MCF 10A (cell line): ENCODE measurements around the gene ARHGEF26. TPM values are rescaled to one million over a fixed set of nuclear protein-coding genes. Genes with fewer than 3 reads are reported as not detected.
A peak's percentile ranks its signal among the peaks of the same experiment; 100 is the strongest.

ENCODE experiments used
- BruUV-seq: library from RNA; stranded (reverse); fragments of 400-500 nt; replicated peaks from 2 replicates; lab custom pipeline; 2021; lab: Mats Ljungman, UMichigan
- CTCF ChIA-PET: fragments of 300-600 bp; sonication (Branson Sonifier 250); formaldehyde crosslinking; extraction: SDS; loops from one replicate; lab custom pipeline; 2021; ENCODE audit warnings: antibody characterized with exemption, inconsistent platforms; lab: Yijun Ruan, JAX
- POLR2A ChIA-PET: fragments of 300-600, 350-650 bp; sonication (Branson Sonifier 250); formaldehyde crosslinking; extraction: SDS; loops from one replicate; lab custom pipeline; 2020; ENCODE audit warnings: antibody characterized with exemption, inconsistent platforms; lab: Yijun Ruan, JAX
- DNase-seq: peaks from one replicate; pipeline ENCODE4 v3.0.0-alpha.2; 2018; ENCODE audit not compliant: unreplicated experiment
- H3K27ac Mint-ChIP-seq: one replicate; pipeline ENCODE4 v1.8.0; 2022; ENCODE audit warnings: mild to moderate bottlenecking, low read depth, mixed read lengths; ENCODE audit not compliant: unreplicated experiment
- H3K27me3 Mint-ChIP-seq: one replicate; pipeline ENCODE4 v1.8.0; 2022; ENCODE audit warnings: mixed read lengths; ENCODE audit not compliant: insufficient read depth, unreplicated experiment
- H3K36me3 Mint-ChIP-seq: one replicate; pipeline ENCODE4 v1.8.0; 2022; ENCODE audit warnings: mild to moderate bottlenecking, moderate library complexity, mixed read lengths; ENCODE audit not compliant: insufficient read depth, unreplicated experiment
- H3K4me1 Mint-ChIP-seq: one replicate; pipeline ENCODE4 v1.8.0; 2022; ENCODE audit warnings: mixed read lengths; ENCODE audit not compliant: insufficient read depth, unreplicated experiment
- H3K4me3 Mint-ChIP-seq: one replicate; pipeline ENCODE4 v1.8.0; 2022; ENCODE audit warnings: mild to moderate bottlenecking, moderate library complexity, mixed read lengths; ENCODE audit not compliant: unreplicated experiment
- H3K9me3 Mint-ChIP-seq: one replicate; pipeline ENCODE4 v1.8.0; 2022; ENCODE audit warnings: mixed read lengths; ENCODE audit not compliant: unreplicated experiment
- CTCF ChIP-seq: fragments of 200-600 bp; IDR thresholded peaks from one replicate; pipeline ENCODE4 v1.8.0; 2022; ENCODE audit warnings: antibody characterized with exemption, mild to moderate bottlenecking; ENCODE audit not compliant: unreplicated experiment
- intact Hi-C: fragments of 100-400 bp; cut with micrococcal nuclease; formaldehyde crosslinking; loops from 2 replicates; pipeline ENCODE4 v1.14.1; 2022
- total RNA-seq: library from RNA; stranded (reverse); gene quantifications from 2 replicates; pipeline ENCODE4 v1.2.3, GENCODE V29; 2022

Gene ARHGEF26
- total RNA-seq, 1 experiment from 2014 or later: 0.63 TPM

- no TSS peak for BruUV-seq
- POLR2A ChIA-PET: no interaction called here
- no peaks in the 10 kb centered on the region for H3K27me3 Mint-ChIP-seq
- H3K9me3 Mint-ChIP-seq: no peaks in the 10 kb centered on the region
- TF ChIP-seq CTCF: no peak
- H3K27ac Mint-ChIP-seq: no peak overlapping the region
- no peak overlapping the region for H3K4me3 Mint-ChIP-seq
- intact Hi-C loops: no loop called here
- no peak for DNase-seq
- no peaks in the 10 kb centered on the region for H3K4me1 Mint-ChIP-seq
- no peaks in the 10 kb centered on the region for H3K36me3 Mint-ChIP-seq
- CTCF ChIA-PET: interaction anchor here (0.5 to 1.1 kb wide), 3 partner anchors 9 to 29 kb away, joined by 3 to 4 read pairs (median 3); no protein-coding TSS in a partner anchor
Measured at GRCh38 chr3:154197751-154198150, 76.6 kb downstream of the ARHGEF26 start.

GRCh38 chr3:154209499-154209898, 88.3 kb downstream of the ARHGEF26 start:
- CTCF ChIA-PET: no interaction called here

GRCh38 chr3:154210986-154211385, 89.8 kb downstream of the ARHGEF26 start:
- H3K9me3 Mint-ChIP-seq: peaks cover 8% of the 10 kb centered on the region
- POLR2A ChIA-PET: no interaction called here
- H3K27ac Mint-ChIP-seq: no peak overlapping the region
- BruUV-seq: no TSS peak
- intact Hi-C loops: no loop called here
- peaks cover 6% of the 10 kb centered on the region for H3K36me3 Mint-ChIP-seq
- H3K4me1 Mint-ChIP-seq: no peaks in the 10 kb centered on the region
- H3K27me3 Mint-ChIP-seq: no peaks in the 10 kb centered on the region
- CTCF ChIA-PET: interaction anchor here (0.6 to 1.1 kb wide), 2 partner anchors 61 to 115 kb away, joined by 3 to 7 read pairs; no protein-coding TSS in a partner anchor
- no peak for DNase-seq
- no peak for TF ChIP-seq CTCF
- no peak overlapping the region for H3K4me3 Mint-ChIP-seq

More at GRCh38 chr3:154209499-154209898, 88.3 kb downstream of the ARHGEF26 start:
- TF ChIP-seq CTCF: no peak
- POLR2A ChIA-PET: no interaction called here
- no peak overlapping the region for H3K27ac Mint-ChIP-seq
- H3K36me3 Mint-ChIP-seq: peaks cover 6% of the 10 kb centered on the region
- peaks cover 18% of the 10 kb centered on the region for H3K9me3 Mint-ChIP-seq
- no TSS peak for BruUV-seq
- intact Hi-C loops: no loop called here
- DNase-seq: no peak
- no peak overlapping the region for H3K4me3 Mint-ChIP-seq
- no peaks in the 10 kb centered on the region for H3K4me1 Mint-ChIP-seq
- H3K27me3 Mint-ChIP-seq: no peaks in the 10 kb centered on the region

- ChIA-PET CTCF (interaction anchor here (1.3 kb wide), 1 partner anchor 39 kb away, joined by 5 read pairs; no protein-coding TSS in a partner anchor), POLR2A (no interaction called here)
- Mint-ChIP-seq H3K9me3 (no peaks in the 10 kb centered on the region), H3K36me3 (peaks cover 6% of the 10 kb centered on the region), H3K4me1 (no peaks in the 10 kb centered on the region), H3K27me3 (no peaks in the 10 kb centered on the region), H3K27ac (no peak overlapping the region), H3K4me3 (no peak overlapping the region)
- peak; percentile 3 for DNase-seq
- BruUV-seq: no TSS peak
- intact Hi-C loops: no loop called here
- TF ChIP-seq CTCF: no peak
Measured at GRCh38 chr3:154214306-154214705, 93.1 kb downstream of the ARHGEF26 start.
